HCT116 (cell line): ENCODE measurements around the gene ZNFX1. TPM values are rescaled to one million over a fixed set of nuclear protein-coding genes. Genes with fewer than 3 reads are reported as not detected.

Experiments
- ATAC-seq: fragments of 200-7000 bp; cut with Tn5 transposase; 2 replicates; pipeline ENCODE4 v1.9.1; 2020; ENCODE audit warnings: mild to moderate bottlenecking, moderate library complexity
- BruUV-seq: library from RNA; stranded (reverse); fragments of 400-500 nt; replicated peaks from 2 replicates; lab custom pipeline; 2021; lab: Mats Ljungman, UMichigan
- CTCF ChIA-PET: fragments of 300-600 bp; sonication (Branson Sonifier 250); formaldehyde crosslinking; loops from one replicate; lab custom pipeline; 2021; ENCODE audit warnings: antibody characterized with exemption; lab: Charles Lee
- POLR2A ChIA-PET: fragments of 300-600, 350-600 bp; sonication (Branson Sonifier 250); formaldehyde crosslinking; loops from one replicate; lab custom pipeline; 2021; ENCODE audit warnings: antibody characterized with exemption; lab: Charles Lee
- RAD21 ChIA-PET, 2 experiments: fragments of 300-600 bp; sonication (Branson Sonifier 250); formaldehyde crosslinking; loops; one replicate each; lab custom pipeline; 2023; ENCODE audit warnings: low total read pairs in 2 of 2; ENCODE audit not compliant: uncharacterized antibody in 2 of 2, unreplicated experiment in 2 of 2, low non-redundant PET in 1 of 2; lab: Charles Lee
- DNase-seq: peaks from one replicate; pipeline ENCODE4 v3.0.0-alpha.2; 2010; ENCODE audit warnings: low read depth, low spot score
- H2AFZ ChIP-seq: fragments of 200-600 bp; shearing (Covaris generic), sonication (generic); 2 replicates; pipeline ENCODE4 v1.6.1; 2017; ENCODE audit warnings: low read depth, mixed run types, mixed read lengths, antibody characterized with exemption, low read length; ENCODE audit not compliant: poor library complexity, severe bottlenecking
- H3K27ac ChIP-seq: 2 replicates; pipeline ENCODE4 v1.5.1; 2012; ENCODE audit warnings: low read depth, low read length
- H3K27me3 ChIP-seq: fragments of 200-600 bp; sonication (generic); 2 replicates; pipeline ENCODE4 v1.6.1; 2016; ENCODE audit warnings: mixed run types, low read length, mixed read lengths; ENCODE audit not compliant: insufficient read depth
- H3K36me3 ChIP-seq, 2 experiments: fragments of 200-500 bp in 1 of 2; fragments of 200-600 bp in 1 of 2; sonication (Bioruptor generic) in 1 of 2; sonication (generic) in 1 of 2; 2 replicates each; pipeline versions ENCODE4 v1.5.1 to v1.6.1; 2014 to 2016; ENCODE audit warnings: low read length in 2 of 2, inconsistent platforms in 1 of 2, mixed read lengths in 1 of 2, mixed run types in 1 of 2; ENCODE audit not compliant: insufficient read depth in 2 of 2, control insufficient read depth in 1 of 2
- H3K4me1 ChIP-seq, 2 experiments: fragments of 200-600 bp in 1 of 2; sonication (generic) in 1 of 2; 2 replicates each; pipeline versions ENCODE4 v1.5.1 to v1.6.1; 2012 to 2017; ENCODE audit warnings: low read length in 2 of 2, inconsistent platforms in 1 of 2, mild to moderate bottlenecking in 1 of 2, mixed read lengths in 1 of 2, mixed run types in 1 of 2, moderate library complexity in 1 of 2; ENCODE audit not compliant: insufficient read depth in 2 of 2, control insufficient read depth in 1 of 2
- H3K4me2 ChIP-seq: fragments of 200-600 bp; sonication (generic); 2 replicates; pipeline ENCODE4 v1.6.1; 2017; ENCODE audit warnings: mixed run types, low read length, mixed read lengths
- H3K4me3 ChIP-seq, 2 experiments: fragments of 200-600 bp in 1 of 2; sonication (generic) in 1 of 2; replicated peaks in 1 of 2; 2 replicates each; pipeline ENCODE4 v1.5.1; 2011 to 2016; ENCODE audit warnings: low read length in 2 of 2, control low read depth in 1 of 2, low read depth in 1 of 2, mild to moderate bottlenecking in 1 of 2, mixed read lengths in 1 of 2, mixed run types in 1 of 2
- H3K79me2 ChIP-seq: fragments of 200-600 bp; sonication (generic); 2 replicates; pipeline ENCODE4 v1.6.1; 2017; ENCODE audit warnings: mild to moderate bottlenecking, mixed run types, low read length, moderate library complexity, mixed read lengths; ENCODE audit not compliant: insufficient read depth
- H3K9ac ChIP-seq: fragments of 200-600 bp; sonication (generic); 2 replicates; pipeline ENCODE4 v1.6.1; 2016; ENCODE audit warnings: low read length, mixed read lengths
- H3K9me2 ChIP-seq: fragments of 200-600 bp; sonication (generic), shearing (Covaris generic); 2 replicates; pipeline ENCODE4 v1.6.1; 2017; ENCODE audit warnings: mixed run types, mild to moderate bottlenecking, moderate library complexity; ENCODE audit not compliant: insufficient read depth
- H3K9me3 ChIP-seq, 2 experiments: fragments of 200-500 bp in 1 of 2; fragments of 200-600 bp in 1 of 2; sonication (Bioruptor generic) in 1 of 2; sonication (generic) in 1 of 2; 2 replicates each; pipeline ENCODE4 v1.6.1; 2014 to 2017; ENCODE audit warnings: low read length in 2 of 2, mixed read lengths in 2 of 2, inconsistent platforms in 1 of 2, low read depth in 1 of 2, mild to moderate bottlenecking in 1 of 2, mixed run types in 1 of 2, moderate library complexity in 1 of 2; ENCODE audit not compliant: control insufficient read depth in 1 of 2, insufficient read depth in 1 of 2
- H4K20me1 ChIP-seq: fragments of 200-600 bp; sonication (generic), shearing (Covaris generic); 2 replicates; pipeline ENCODE4 v1.6.1; 2017; ENCODE audit warnings: mixed run types, mild to moderate bottlenecking, moderate library complexity; ENCODE audit not compliant: insufficient read depth
- CEBPB ChIP-seq: IDR thresholded peaks from 2 replicates; pipeline ENCODE4 v1.6.1; 2012; ENCODE audit warnings: low read depth
- CTCF ChIP-seq, 3 experiments: fragments of 200-600 bp in 1 of 3; sonication (generic) in 1 of 3; IDR thresholded peaks in 2 of 3; conservative IDR thresholded peaks in 1 of 3; 2 replicates each; pipeline ENCODE4 v1.5.1; 2012 to 2017; ENCODE audit warnings: low read depth in 2 of 3, low read length in 2 of 3, antibody characterized with exemption in 1 of 3, borderline replicate concordance in 1 of 3, control low read depth in 1 of 3, mild to moderate bottlenecking in 1 of 3, mixed read lengths in 1 of 3, mixed run types in 1 of 3, moderate library complexity in 1 of 3; ENCODE audit not compliant: insufficient read depth in 1 of 3
- ELF1 ChIP-seq: IDR thresholded peaks from 2 replicates; pipeline ENCODE4 v1.6.1; 2012; ENCODE audit warnings: low read depth, borderline replicate concordance
- EZH2 ChIP-seq: fragments of 200-600 bp; sonication (generic); IDR thresholded peaks from 2 replicates; pipeline ENCODE4 v1.6.1; 2017; ENCODE audit warnings: antibody characterized with exemption, mixed run types
- JUND ChIP-seq: IDR thresholded peaks from 2 replicates; pipeline ENCODE4 v1.6.1; 2012
- POLR2A ChIP-seq: IDR thresholded peaks from 2 replicates; pipeline ENCODE4 v1.7.0; 2011; ENCODE audit warnings: borderline replicate concordance; ENCODE audit not compliant: insufficient read depth, insufficient read length; ENCODE audit errors: extremely low read depth
- RAD21 ChIP-seq: IDR thresholded peaks from 2 replicates; pipeline ENCODE4 v1.6.1; 2012; ENCODE audit warnings: low read depth, mild to moderate bottlenecking
- SP1 ChIP-seq: IDR thresholded peaks from 2 replicates; pipeline ENCODE4 v1.6.1; 2012; ENCODE audit warnings: low read depth
- SRF ChIP-seq: IDR thresholded peaks from 2 replicates; pipeline ENCODE4 v1.6.1; 2012; ENCODE audit warnings: low read depth
- TCF7L2 ChIP-seq: IDR thresholded peaks from 2 replicates; pipeline ENCODE4 v1.7.0; 2011; ENCODE audit warnings: borderline replicate concordance, inconsistent platforms; ENCODE audit not compliant: insufficient read depth, insufficient read length; ENCODE audit errors: extremely low read depth
- ZNF274 ChIP-seq: fragments of 200-500 bp; sonication (Bioruptor generic); IDR thresholded peaks from 2 replicates; pipeline ENCODE4 v1.6.1; 2014; ENCODE audit warnings: mild to moderate bottlenecking, low read depth, low read length, inconsistent platforms
- intact Hi-C: fragments of 100-400 bp; cut with micrococcal nuclease; formaldehyde crosslinking; loops from 2 replicates; pipeline ENCODE4 v1.10.0; 2022
- total RNA-seq: library from RNA; stranded (reverse); gene quantifications from one replicate; pipeline ENCODE4 v1.2.1, GENCODE V29; 2021; ENCODE audit not compliant: unreplicated experiment
- TF ChIP-seq, protein P1 (sequence below): IDR thresholded peaks from 2 replicates; pipeline ENCODE4 v1.6.1; 2012
- TF ChIP-seq, protein P2 (sequence below): IDR thresholded peaks from 2 replicates; pipeline ENCODE4 v1.6.1; 2012

ZNFX1 gene
- total RNA-seq, 1 experiment from 2014 or later, result 24.1 TPM

- Histone ChIP-seq H3K36me3 (peaks cover 60 to 61% of the 10 kb centered on the region in 2 experiments), H3K9me3 (no peaks in the 10 kb centered on the region), H3K27ac (no peak overlapping the region), H4K20me1 (no peaks in the 10 kb centered on the region), H3K4me3 (no peak overlapping the region), H3K4me2 (no peak overlapping the region), H3K9me2 (no peaks in the 10 kb centered on the region), H3K27me3 (no peaks in the 10 kb centered on the region), H3K4me1 (no peaks in the 10 kb centered on the region), H2AFZ (no peak overlapping the region)
- DNase-seq (no peak), ATAC-seq (no peak)
- POLR2A ChIA-PET, result interaction anchor here (0.7 kb wide), 1 partner anchor 18 kb away, joined by 4 read pairs; no protein-coding TSS in a partner anchor
- BruUV-seq, result no TSS peak
- RAD21 ChIA-PET, result no interaction called here
- intact Hi-C loops, result no loop called here
- TF ChIP-seq, protein P1, sequence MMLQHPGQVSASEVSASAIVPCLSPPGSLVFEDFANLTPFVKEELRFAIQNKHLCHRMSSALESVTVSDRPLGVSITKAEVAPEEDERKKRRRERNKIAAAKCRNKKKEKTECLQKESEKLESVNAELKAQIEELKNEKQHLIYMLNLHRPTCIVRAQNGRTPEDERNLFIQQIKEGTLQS, result no peak
- no peak for TF ChIP-seq ZNF274
- TF ChIP-seq, protein P2, sequence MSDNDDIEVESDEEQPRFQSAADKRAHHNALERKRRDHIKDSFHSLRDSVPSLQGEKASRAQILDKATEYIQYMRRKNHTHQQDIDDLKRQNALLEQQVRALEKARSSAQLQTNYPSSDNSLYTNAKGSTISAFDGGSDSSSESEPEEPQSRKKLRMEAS, result no peak
- TF ChIP-seq, all 23 proteins: peak for 0
- CTCF ChIA-PET, result interaction anchor here (1.4 kb wide), 1 partner anchor 13 kb away, joined by 3 read pairs; no protein-coding TSS in a partner anchor
- Histone ChIP-seq H3K79me2 (peaks cover 18% of the 10 kb centered on the region), H3K9ac (no peak overlapping the region)
These were observed 18.6 kb downstream of the ZNFX1 start for GRCh38 chr20:49259284-49259683.

- Histone ChIP-seq H3K9me3 (no peaks in the 10 kb centered on the region), H3K4me3 (no peak overlapping the region), H3K9ac (no peak overlapping the region), H3K4me2 (no peak overlapping the region), H2AFZ (no peak overlapping the region), H3K4me1 (no peaks in the 10 kb centered on the region), H3K36me3 (peaks cover 63 to 68% of the 10 kb centered on the region in 2 experiments), H3K9me2 (no peaks in the 10 kb centered on the region), H3K79me2 (peaks cover 7% of the 10 kb centered on the region), H4K20me1 (no peaks in the 10 kb centered on the region), H3K27me3 (no peaks in the 10 kb centered on the region), H3K27ac (no peak overlapping the region)
- intact Hi-C loops, result no loop called here
- no peak for ATAC-seq
- DNase-seq, result no peak
- CTCF ChIA-PET, result no interaction called here
- BruUV-seq, result no TSS peak
- RAD21 ChIA-PET, result no interaction called here
- POLR2A ChIA-PET, result no interaction called here
- no peak for TF ChIP-seq CEBPB
- no peak for TF ChIP-seq POLR2A
- TF ChIP-seq ZNF274, result no peak
- no peak for TF ChIP-seq TCF7L2
- TF ChIP-seq JUND, result no peak
- TF ChIP-seq SRF, result no peak
- no peak for TF ChIP-seq SP1
- TF ChIP-seq EZH2, result no peak
- TF ChIP-seq CTCF (IDR thresholded peaks at IDR 0.05 in 2 of 3, conservative IDR thresholded peaks at IDR 0.05 in 1 of 3; ENCODE audit: borderline replicate concordance in 1 of 3, insufficient read depth in 1 of 3, low read depth in 2 of 3, low read length in 2 of 3), result no peak
- TF ChIP-seq ELF1, result no peak
- TF ChIP-seq RAD21, result no peak
These were observed 21.6 kb downstream of the ZNFX1 start for GRCh38 chr20:49256261-49256660.
